Measurements from ENCODE around the gene CLEC16A. TPM values are rescaled to one million over a fixed set of nuclear protein-coding genes. Genes with fewer than 3 reads are reported as not detected.

CLEC16A gene
- total and polyA plus RNA-seq, 2 experiments from 2014 or later, result 9.9 to 24.1 TPM

DNA sequence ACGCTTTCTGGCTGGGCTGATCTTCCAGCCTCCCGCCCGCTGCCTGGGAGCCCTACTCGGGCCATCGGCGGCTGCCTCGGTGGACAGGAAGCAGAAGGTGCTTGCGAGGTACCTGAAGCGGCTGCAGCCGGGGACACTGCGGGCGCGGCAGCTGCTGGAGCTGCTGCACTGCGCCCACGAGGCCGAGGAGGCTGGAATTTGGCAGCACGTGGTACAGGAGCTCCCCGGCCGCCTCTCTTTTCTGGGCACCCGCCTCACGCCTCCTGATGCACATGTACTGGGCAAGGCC, 36.7 kb upstream of the CLEC16A start:
- Histone ChIP-seq H2AFZ (no peak overlapping the region), H3K4me3 (no peak overlapping the region), H3F3A (replicated peaks; ENCODE audit: low read depth) (no peaks in the 10 kb centered on the region), H3K79me2 (replicated peaks; ENCODE audit: insufficient read depth) (no peaks in the 10 kb centered on the region), H3K4me1 (ENCODE audit: insufficient read depth) (no peaks in the 10 kb centered on the region), H3K9me2 (ENCODE audit: insufficient read depth) (no peaks in the 10 kb centered on the region), H3K27me3 (ENCODE audit: insufficient read depth) (no peaks in the 10 kb centered on the region), H3K36me3 (ENCODE audit: insufficient read depth) (no peaks in the 10 kb centered on the region), H3K4me2 (no peak overlapping the region), H3K27ac (ENCODE audit: low read depth) (no peak overlapping the region), H4K20me1 (replicated peaks; ENCODE audit: insufficient read depth) (no peaks in the 10 kb centered on the region)
- Mint-ChIP-seq H3K27ac (no peak overlapping the region), H3K27me3 (ENCODE audit: insufficient read depth, low read depth, poor library complexity) (no peaks in the 10 kb centered on the region), H3K9me3 (no peaks in the 10 kb centered on the region; the same call in 2 of the 3 replicates), H3K36me3 (ENCODE audit: low read depth) (no peaks in the 10 kb centered on the region; the same call in 2 of the 3 replicates), H3K4me1 (no peaks in the 10 kb centered on the region; the same call in 2 of the 3 replicates), H3K4me3 (no peak overlapping the region)
- TF ChIP-seq, protein P1, sequence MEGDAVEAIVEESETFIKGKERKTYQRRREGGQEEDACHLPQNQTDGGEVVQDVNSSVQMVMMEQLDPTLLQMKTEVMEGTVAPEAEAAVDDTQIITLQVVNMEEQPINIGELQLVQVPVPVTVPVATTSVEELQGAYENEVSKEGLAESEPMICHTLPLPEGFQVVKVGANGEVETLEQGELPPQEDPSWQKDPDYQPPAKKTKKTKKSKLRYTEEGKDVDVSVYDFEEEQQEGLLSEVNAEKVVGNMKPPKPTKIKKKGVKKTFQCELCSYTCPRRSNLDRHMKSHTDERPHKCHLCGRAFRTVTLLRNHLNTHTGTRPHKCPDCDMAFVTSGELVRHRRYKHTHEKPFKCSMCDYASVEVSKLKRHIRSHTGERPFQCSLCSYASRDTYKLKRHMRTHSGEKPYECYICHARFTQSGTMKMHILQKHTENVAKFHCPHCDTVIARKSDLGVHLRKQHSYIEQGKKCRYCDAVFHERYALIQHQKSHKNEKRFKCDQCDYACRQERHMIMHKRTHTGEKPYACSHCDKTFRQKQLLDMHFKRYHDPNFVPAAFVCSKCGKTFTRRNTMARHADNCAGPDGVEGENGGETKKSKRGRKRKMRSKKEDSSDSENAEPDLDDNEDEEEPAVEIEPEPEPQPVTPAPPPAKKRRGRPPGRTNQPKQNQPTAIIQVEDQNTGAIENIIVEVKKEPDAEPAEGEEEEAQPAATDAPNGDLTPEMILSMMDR (conservative IDR thresholded peaks at IDR 0.05; ENCODE audit: low read depth in 2 of 2), result no peak
- TF ChIP-seq ZNF331 (CRISPR knock-in tag; IDR thresholded peaks at IDR 0.05; ENCODE audit: low read depth) (no peak), NANOG (IDR thresholded peaks at IDR 0.05; ENCODE audit: borderline replicate concordance) (no peak), STAT1 (IDR thresholded peaks at IDR 0.05; ENCODE audit: unreplicated experiment) (no peak), EZH2phosphoT487 (IDR thresholded peaks at IDR 0.05; ENCODE audit: unreplicated experiment) (no peak)
- DNase-seq (ENCODE audit: low spot score), result no peak
- no peak; the same call in 2 of the 3 replicates for ATAC-seq

DNA sequence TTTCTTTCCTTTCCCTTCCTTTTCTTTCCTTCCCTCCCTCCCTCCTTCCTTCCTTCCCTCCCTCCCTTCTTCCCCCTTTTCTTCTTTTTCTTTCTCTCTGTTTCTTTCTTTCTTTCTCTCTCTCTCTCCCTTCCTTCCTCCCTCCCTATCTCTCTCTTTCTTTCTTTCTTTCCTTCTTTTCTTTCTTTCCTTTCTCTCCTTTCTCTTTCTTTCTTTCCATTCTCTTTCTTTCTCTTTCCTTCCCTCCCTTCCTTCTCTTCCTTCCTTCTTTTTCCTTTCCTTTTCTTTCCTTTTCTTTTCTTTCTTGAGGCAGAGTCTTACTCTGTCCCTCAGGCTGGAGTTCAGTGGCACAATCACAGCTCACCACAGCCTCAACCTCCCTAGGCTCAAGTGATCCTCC, 33.1 kb upstream of the CLEC16A start:
- Mint-ChIP-seq H3K36me3 (ENCODE audit: low read depth) (no peaks in the 10 kb centered on the region; the same call in 2 of the 3 replicates), H3K27ac (no peak overlapping the region), H3K4me3 (no peak overlapping the region), H3K4me1 (no peaks in the 10 kb centered on the region; the same call in 2 of the 3 replicates), H3K9me3 (no peaks in the 10 kb centered on the region; the same call in 2 of the 3 replicates), H3K27me3 (ENCODE audit: insufficient read depth, low read depth, poor library complexity) (no peaks in the 10 kb centered on the region)
- DNase-seq (ENCODE audit: low spot score) (no peak), ATAC-seq (no peak)
- H3K4me1 ChIP-seq (ENCODE audit: insufficient read depth), result no peaks in the 10 kb centered on the region
- no peaks in the 10 kb centered on the region for H3K79me2 ChIP-seq (replicated peaks; ENCODE audit: insufficient read depth)
- no peak overlapping the region for H3K27ac ChIP-seq (ENCODE audit: low read depth)
- no peaks in the 10 kb centered on the region for H3K27me3 ChIP-seq (ENCODE audit: insufficient read depth)
- H3K4me3 ChIP-seq, result no peak overlapping the region
- H3K9me2 ChIP-seq (ENCODE audit: insufficient read depth), result no peaks in the 10 kb centered on the region
- no peak overlapping the region for H3K4me2 ChIP-seq
- no peaks in the 10 kb centered on the region for H3K36me3 ChIP-seq (ENCODE audit: insufficient read depth)
- no peak overlapping the region for H2AFZ ChIP-seq
- no peaks in the 10 kb centered on the region for H3F3A ChIP-seq (replicated peaks; ENCODE audit: low read depth)
- no peaks in the 10 kb centered on the region for H4K20me1 ChIP-seq (replicated peaks; ENCODE audit: insufficient read depth)
- TF ChIP-seq EZH2phosphoT487 (IDR thresholded peaks at IDR 0.05; ENCODE audit: unreplicated experiment) (no peak), ZNF114 (CRISPR knock-in tag; IDR thresholded peaks at IDR 0.05) (no peak), NANOG (IDR thresholded peaks at IDR 0.05; ENCODE audit: borderline replicate concordance) (no peak), POLR2AphosphoS5 (IDR thresholded peaks at IDR 0.05; ENCODE audit: low read depth) (no peak), ZNF331 (CRISPR knock-in tag; IDR thresholded peaks at IDR 0.05; ENCODE audit: low read depth) (no peak), JUNB (IDR thresholded peaks at IDR 0.05; ENCODE audit: unreplicated experiment) (no peak), STAT1 (IDR thresholded peaks at IDR 0.05; ENCODE audit: unreplicated experiment) (no peak)
- TF ChIP-seq, protein P2, sequence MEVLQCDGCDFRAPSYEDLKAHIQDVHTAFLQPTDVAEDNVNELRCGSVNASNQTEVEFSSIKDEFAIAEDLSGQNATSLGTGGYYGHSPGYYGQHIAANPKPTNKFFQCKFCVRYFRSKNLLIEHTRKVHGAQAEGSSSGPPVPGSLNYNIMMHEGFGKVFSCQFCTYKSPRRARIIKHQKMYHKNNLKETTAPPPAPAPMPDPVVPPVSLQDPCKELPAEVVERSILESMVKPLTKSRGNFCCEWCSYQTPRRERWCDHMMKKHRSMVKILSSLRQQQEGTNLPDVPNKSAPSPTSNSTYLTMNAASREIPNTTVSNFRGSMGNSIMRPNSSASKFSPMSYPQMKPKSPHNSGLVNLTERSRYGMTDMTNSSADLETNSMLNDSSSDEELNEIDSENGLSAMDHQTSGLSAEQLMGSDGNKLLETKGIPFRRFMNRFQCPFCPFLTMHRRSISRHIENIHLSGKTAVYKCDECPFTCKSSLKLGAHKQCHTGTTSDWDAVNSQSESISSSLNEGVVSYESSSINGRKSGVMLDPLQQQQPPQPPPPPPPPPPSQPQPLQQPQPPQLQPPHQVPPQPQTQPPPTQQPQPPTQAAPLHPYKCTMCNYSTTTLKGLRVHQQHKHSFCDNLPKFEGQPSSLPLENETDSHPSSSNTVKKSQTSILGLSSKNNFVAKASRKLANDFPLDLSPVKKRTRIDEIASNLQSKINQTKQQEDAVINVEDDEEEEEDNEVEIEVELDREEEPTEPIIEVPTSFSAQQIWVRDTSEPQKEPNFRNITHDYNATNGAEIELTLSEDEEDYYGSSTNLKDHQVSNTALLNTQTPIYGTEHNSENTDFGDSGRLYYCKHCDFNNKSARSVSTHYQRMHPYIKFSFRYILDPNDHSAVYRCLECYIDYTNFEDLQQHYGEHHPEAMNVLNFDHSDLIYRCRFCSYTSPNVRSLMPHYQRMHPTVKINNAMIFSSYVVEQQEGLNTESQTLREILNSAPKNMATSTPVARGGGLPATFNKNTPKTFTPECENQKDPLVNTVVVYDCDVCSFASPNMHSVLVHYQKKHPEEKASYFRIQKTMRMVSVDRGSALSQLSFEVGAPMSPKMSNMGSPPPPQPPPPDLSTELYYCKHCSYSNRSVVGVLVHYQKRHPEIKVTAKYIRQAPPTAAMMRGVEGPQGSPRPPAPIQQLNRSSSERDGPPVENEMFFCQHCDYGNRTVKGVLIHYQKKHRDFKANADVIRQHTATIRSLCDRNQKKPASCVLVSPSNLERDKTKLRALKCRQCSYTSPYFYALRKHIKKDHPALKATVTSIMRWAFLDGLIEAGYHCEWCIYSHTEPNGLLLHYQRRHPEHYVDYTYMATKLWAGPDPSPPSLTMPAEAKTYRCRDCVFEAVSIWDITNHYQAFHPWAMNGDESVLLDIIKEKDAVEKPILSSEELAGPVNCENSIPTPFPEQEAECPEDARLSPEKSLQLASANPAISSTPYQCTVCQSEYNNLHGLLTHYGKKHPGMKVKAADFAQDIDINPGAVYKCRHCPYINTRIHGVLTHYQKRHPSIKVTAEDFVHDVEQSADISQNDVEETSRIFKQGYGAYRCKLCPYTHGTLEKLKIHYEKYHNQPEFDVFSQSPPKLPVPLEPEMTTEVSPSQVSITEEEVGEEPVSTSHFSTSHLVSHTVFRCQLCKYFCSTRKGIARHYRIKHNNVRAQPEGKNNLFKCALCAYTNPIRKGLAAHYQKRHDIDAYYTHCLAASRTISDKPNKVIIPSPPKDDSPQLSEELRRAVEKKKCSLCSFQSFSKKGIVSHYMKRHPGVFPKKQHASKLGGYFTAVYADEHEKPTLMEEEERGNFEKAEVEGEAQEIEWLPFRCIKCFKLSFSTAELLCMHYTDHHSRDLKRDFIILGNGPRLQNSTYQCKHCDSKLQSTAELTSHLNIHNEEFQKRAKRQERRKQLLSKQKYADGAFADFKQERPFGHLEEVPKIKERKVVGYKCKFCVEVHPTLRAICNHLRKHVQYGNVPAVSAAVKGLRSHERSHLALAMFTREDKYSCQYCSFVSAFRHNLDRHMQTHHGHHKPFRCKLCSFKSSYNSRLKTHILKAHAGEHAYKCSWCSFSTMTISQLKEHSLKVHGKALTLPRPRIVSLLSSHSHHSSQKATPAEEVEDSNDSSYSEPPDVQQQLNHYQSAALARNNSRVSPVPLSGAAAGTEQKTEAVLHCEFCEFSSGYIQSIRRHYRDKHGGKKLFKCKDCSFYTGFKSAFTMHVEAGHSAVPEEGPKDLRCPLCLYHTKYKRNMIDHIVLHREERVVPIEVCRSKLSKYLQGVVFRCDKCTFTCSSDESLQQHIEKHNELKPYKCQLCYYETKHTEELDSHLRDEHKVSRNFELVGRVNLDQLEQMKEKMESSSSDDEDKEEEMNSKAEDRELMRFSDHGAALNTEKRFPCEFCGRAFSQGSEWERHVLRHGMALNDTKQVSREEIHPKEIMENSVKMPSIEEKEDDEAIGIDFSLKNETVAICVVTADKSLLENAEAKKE (CRISPR knock-in tag; IDR thresholded peaks at IDR 0.05), result no peak
- TF ChIP-seq, protein P1 (conservative IDR thresholded peaks at IDR 0.05; ENCODE audit: low read depth in 2 of 2), result no peak

All from GM23338 (cell line).